GM18909 (cell line): Measurements from ENCODE around the gene FDPS.

Source experiments
- ATAC-seq: cut with Tn5 transposase; IDR thresholded peaks from one replicate; pipeline ENCODE4 v1.9.1; 2021; ENCODE audit warnings: mild to moderate bottlenecking; ENCODE audit not compliant: unreplicated experiment, poor library complexity

FDPS gene

DNA sequence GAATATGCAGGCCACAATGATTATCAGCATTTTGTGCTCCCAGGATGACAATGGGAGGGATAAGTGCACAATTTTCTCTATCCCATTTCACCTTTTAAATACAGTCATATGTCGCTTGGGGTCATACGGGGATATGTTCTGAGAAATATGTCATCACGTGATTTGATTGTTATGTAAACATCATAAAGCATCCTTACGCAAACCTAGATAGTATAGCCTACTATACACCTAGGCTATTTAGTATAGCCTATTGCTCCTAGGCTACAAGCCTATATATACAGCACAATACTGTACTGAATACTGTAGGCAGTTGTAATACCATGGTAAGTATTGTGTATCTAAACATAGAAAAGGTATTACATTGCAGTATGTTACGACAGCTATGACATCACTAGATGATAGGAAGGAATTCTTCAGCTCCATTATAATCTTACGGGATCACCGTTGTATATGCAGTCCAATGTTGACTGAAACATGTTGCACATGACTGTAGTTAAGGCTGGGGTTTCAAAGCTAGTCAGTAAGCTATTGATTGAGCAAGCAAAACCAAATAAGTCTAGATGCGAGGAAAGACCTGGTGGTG is 30.9 kb downstream of the FDPS start:
- no peak for ATAC-seq

DNA sequence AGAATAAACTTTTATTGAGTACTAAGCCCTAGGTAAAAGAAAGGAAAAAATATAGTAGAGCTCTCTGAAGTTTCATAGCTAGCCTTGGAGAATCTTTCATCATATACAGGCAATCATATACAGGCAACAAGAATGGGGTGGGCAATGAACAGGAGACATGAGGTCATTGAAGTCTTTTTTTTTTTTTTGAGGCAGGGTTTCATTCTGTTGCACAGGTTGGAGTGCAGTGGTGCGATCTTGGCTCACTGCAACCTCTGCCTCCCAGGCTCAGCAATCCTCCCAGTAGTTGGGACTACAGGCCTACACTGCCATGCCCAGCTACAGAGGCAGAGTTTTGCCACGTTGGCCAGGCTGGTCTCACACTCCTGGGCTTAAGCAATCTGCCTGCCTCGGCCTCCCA is 34.2 kb downstream of the FDPS start:
- no peak for ATAC-seq

GRCh38 chr1:155352631-155353030 is 44.0 kb downstream of the FDPS start:
- no peak for ATAC-seq

DNA sequence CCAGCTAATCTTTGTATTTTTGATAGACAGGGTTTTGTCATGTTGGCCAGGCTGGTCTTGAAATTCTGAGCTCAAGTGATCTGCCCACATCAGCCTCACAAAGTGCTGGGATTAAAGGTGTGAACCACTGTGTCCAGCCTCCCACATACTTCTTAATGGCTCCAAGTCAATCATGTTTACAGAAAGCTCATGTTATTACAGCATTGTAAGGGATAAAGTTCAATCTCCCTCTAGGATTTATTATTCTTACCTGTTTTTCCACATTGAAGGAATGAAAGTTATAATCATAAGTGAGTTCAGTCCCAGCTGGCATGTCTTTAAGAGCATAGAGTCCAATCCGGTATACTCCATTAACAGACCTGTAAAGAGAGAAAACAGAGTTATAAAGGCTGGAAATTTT is 51.4 kb downstream of the FDPS start:
- no peak for ATAC-seq
